Right hindlimb (tissue), 1 donor: ENCODE measurements around the gene EEF1A1.
"Not testable (repeated sequence)": the region's sequence is repeated elsewhere in the genome, so short reads cannot be mapped to it uniquely, and the experiment has no call there.

Experiments used
- DNase-seq: peaks from one replicate; pipeline ENCODE4 v3.0.0-alpha.2; 2018

The EEF1A1 gene

GRCh38 chr6:73520688-73521350 is at the start of gene EEF1A1:
Gene EEF1A1, minus strand, starts transcription at chr6:73521032. Its CDS starts 1,006 bp downstream, at chr6:73520026.
- peak; percentile 100 for DNase-seq

- DNase-seq, result peak; percentile 30
These were observed 48.3 kb upstream of the EEF1A1 start for GRCh38 chr6:73569121-73569520.

GRCh38 chr6:73566954-73567591 is 46.2 kb upstream of the EEF1A1 start:
- DNase-seq, result no peak

- not testable (repeated sequence) for DNase-seq
These were observed 45.6 kb upstream of the EEF1A1 start for GRCh38 chr6:73566486-73566871.

GRCh38 chr6:73565767-73566485 is 45.1 kb upstream of the EEF1A1 start:
- no peak for DNase-seq

GRCh38 chr6:73564578-73565345 is 43.9 kb upstream of the EEF1A1 start:
- DNase-seq, result no peak

GRCh38 chr6:73562558-73562957 is 41.7 kb upstream of the EEF1A1 start:
- DNase-seq, result no peak

- DNase-seq, result no peak
These were observed 40.1 kb upstream of the EEF1A1 start for GRCh38 chr6:73560853-73561407.

- DNase-seq, result no peak
These were observed 39.4 kb upstream of the EEF1A1 start for GRCh38 chr6:73560182-73560732.

- not testable (repeated sequence) for DNase-seq
These were observed 38.6 kb upstream of the EEF1A1 start for GRCh38 chr6:73559399-73559794.

GRCh38 chr6:73558624-73559398 is 38.0 kb upstream of the EEF1A1 start:
- no peak for DNase-seq

GRCh38 chr6:73556836-73557235 is 36.0 kb upstream of the EEF1A1 start:
- DNase-seq, result no peak

- DNase-seq, result not testable (repeated sequence)
These were observed 34.6 kb upstream of the EEF1A1 start for GRCh38 chr6:73555380-73555949.

GRCh38 chr6:73551115-73551514 is 30.3 kb upstream of the EEF1A1 start:
- DNase-seq, result not testable (repeated sequence)

- DNase-seq, result no peak
These were observed 27.9 kb upstream of the EEF1A1 start for GRCh38 chr6:73548458-73549446.

GRCh38 chr6:73547036-73547435 is 26.2 kb upstream of the EEF1A1 start:
- no peak for DNase-seq

- DNase-seq, result no peak
These were observed 22.1 kb upstream of the EEF1A1 start for GRCh38 chr6:73542891-73543290.

GRCh38 chr6:73542481-73542880 is 21.6 kb upstream of the EEF1A1 start:
- DNase-seq, result not testable (repeated sequence)

GRCh38 chr6:73538116-73538779 is 17.4 kb upstream of the EEF1A1 start:
- DNase-seq, result no peak
